Ascending aorta (tissue), 2 donors: ENCODE results near the gene PRKD1. TPM values are rescaled to one million over a fixed set of nuclear protein-coding genes. Genes with fewer than 3 reads are reported as not detected.

Experiments
- DNase-seq, 2 donors: peaks; one replicate each; pipeline ENCODE4 v3.0.0-alpha.2; 2019; ENCODE audit warnings: low spot score in 2 of 2
- H3K27ac ChIP-seq, 2 donors: fragments of 200-600 bp; sonication (generic); one replicate each; pipeline ENCODE4 v1.5.1; 2016 to 2017; ENCODE audit warnings: mild to moderate bottlenecking in 1 of 2
- H3K27me3 ChIP-seq: fragments of 200-600 bp; sonication (generic); one replicate; pipeline ENCODE4 v1.5.1; 2017
- H3K36me3 ChIP-seq, 2 donors: fragments of 200-600 bp; sonication (generic); one replicate each; pipeline ENCODE4 v1.5.1; 2016
- H3K4me1 ChIP-seq, 2 donors: fragments of 200-600 bp; sonication (generic); one replicate each; pipeline ENCODE4 v1.5.1; 2016 to 2017; ENCODE audit warnings: mild to moderate bottlenecking in 1 of 2
- H3K4me3 ChIP-seq, 2 donors: fragments of 200-600 bp; sonication (generic); one replicate each; pipeline ENCODE4 v1.5.1; 2016 to 2017; ENCODE audit warnings: mild to moderate bottlenecking in 1 of 2
- H3K9me3 ChIP-seq, 2 donors: fragments of 200-600 bp; sonication (generic); one replicate each; pipeline ENCODE4 v1.5.1; 2016
- CTCF ChIP-seq, 3 experiments: fragments of 200-600 bp in 2 of 3; fragments of 450-650 bp in 1 of 3; sonication (generic) in 2 of 3; IDR thresholded peaks; one replicate each; pipeline ENCODE4 v1.5.1; 2016 to 2019; ENCODE audit warnings: antibody characterized with exemption in 3 of 3, mild to moderate bottlenecking in 1 of 3, moderate library complexity in 1 of 3
- intact Hi-C: fragments of 100-400 bp; cut with DNase I; formaldehyde crosslinking; loops from one replicate; pipeline ENCODE4 v1.15.1; 2023
- total RNA-seq: library from RNA; depleted of rRNA; stranded (reverse); fragments of >200 nt; gene quantifications from one replicate; pipeline ENCODE4 v1.1.0, GENCODE V29; 2016

PRKD1 gene
- total RNA-seq, 1 donor from 2014 or later: 34.6 TPM

- H3K27me3 ChIP-seq: no peaks in the 10 kb centered on the region
- no peak for TF ChIP-seq CTCF (IDR thresholded peaks at IDR 0.05)
- no peaks in the 10 kb centered on the region for H3K4me1 ChIP-seq
- H3K27ac ChIP-seq: no peak overlapping the region
- H3K4me3 ChIP-seq: no peak overlapping the region
- intact Hi-C loops: no loop called here
- DNase-seq: no peak
- H3K9me3 ChIP-seq: no peaks in the 10 kb centered on the region
- no peaks in the 10 kb centered on the region for H3K36me3 ChIP-seq
These were observed 318.8 kb downstream of the PRKD1 start for GRCh38 chr14:29608861-29609260.

DNA sequence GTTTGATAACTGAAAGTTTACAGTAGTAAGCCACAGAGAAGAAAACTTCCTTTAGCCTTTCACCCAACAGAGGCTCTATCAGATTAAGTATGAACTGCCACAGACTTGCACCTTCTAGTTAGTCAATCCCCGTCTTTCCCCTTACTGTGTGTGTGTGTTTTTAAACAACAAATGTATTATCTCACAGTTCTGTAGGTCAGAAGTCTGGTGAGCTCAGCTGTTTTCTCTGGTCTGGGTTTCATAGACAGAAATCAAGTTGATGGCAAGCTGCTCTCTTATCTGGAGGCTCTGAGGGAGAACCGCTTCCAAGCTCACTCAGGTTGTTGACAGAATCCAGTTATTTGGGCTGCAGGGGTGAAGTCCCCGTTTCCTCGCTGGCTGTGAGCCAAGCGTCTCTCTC, 320.5 kb downstream of the PRKD1 start:
- DNase-seq: no peak
- Histone ChIP-seq H3K4me1 (no peaks in the 10 kb centered on the region), H3K36me3 (no peaks in the 10 kb centered on the region), H3K27ac (no peak overlapping the region), H3K4me3 (no peak overlapping the region), H3K9me3 (no peaks in the 10 kb centered on the region), H3K27me3 (no peaks in the 10 kb centered on the region)
- TF ChIP-seq CTCF (IDR thresholded peaks at IDR 0.05): no peak
- intact Hi-C loops: no loop called here

DNA sequence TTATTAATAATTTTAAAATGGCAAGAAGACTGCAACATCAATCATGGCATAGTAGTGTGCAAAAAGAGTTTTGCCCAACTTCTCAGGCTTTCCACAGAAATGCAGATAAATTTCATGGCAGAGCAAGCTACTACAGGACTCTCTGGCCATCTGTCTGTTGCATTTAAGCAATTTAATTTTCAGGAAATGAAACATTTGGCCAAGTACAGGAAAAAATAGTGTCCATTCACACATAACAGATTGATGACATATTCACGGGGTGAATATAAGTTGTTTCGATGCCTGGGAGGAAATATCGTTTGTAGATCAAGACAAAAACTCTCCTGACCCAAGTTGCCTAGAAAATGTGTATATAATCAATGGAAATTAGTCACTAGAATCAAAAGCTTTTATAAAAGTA, 324.0 kb downstream of the PRKD1 start:
- no peaks in the 10 kb centered on the region for H3K9me3 ChIP-seq
- intact Hi-C loops: no loop called here
- peaks cover 0 to 4% of the 10 kb centered on the region in 2 donors for H3K36me3 ChIP-seq
- H3K27ac ChIP-seq: no peak overlapping the region
- H3K4me3 ChIP-seq: no peak overlapping the region
- no peak for DNase-seq
- H3K4me1 ChIP-seq: no peaks in the 10 kb centered on the region
- H3K27me3 ChIP-seq: no peaks in the 10 kb centered on the region
- TF ChIP-seq CTCF (IDR thresholded peaks at IDR 0.05): no peak

- DNase-seq: no peak
- no peaks in the 10 kb centered on the region for H3K9me3 ChIP-seq
- intact Hi-C loops: no loop called here
- no peaks in the 10 kb centered on the region for H3K4me1 ChIP-seq
- H3K36me3 ChIP-seq: peaks cover 0 to 9% of the 10 kb centered on the region in 2 donors
- H3K4me3 ChIP-seq: no peak overlapping the region
- no peaks in the 10 kb centered on the region for H3K27me3 ChIP-seq
- TF ChIP-seq CTCF (IDR thresholded peaks at IDR 0.05): no peak
- no peak overlapping the region for H3K27ac ChIP-seq
These were observed 326.0 kb downstream of the PRKD1 start for GRCh38 chr14:29601616-29602015.

DNA sequence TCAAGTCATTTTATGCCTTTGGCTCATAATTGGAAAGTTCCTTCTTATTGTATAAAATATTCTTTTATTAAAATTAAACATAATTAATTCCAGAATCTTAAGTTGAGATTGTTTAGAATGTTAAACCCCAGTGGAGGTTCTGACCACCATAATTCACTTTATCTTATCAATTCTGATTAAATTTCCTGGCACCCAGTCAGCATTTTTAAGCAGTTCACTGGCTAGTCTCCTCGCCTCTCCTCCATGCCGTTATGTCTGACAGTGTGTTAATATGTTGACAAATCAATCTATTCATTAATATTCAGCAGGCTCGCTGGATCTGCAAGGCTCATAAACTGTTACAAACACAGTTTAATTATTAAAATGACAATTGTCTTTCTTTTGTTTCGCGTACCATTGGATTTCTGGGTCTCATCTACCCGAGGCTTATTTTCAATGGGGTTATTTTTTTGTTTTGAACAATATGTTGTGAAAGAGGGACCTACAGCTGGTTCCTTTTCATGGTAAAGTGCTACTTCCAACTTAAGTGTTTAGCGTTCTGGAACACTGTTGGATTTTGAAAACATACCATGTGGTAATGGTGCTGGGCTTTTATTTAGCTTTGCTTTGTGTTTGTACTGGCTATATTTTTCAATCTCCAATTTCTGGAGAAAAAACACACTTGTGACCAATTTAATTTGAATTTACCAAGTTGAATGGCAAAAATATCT, 339.7 kb downstream of the PRKD1 start:
- intact Hi-C loops: no loop called here
- Histone ChIP-seq H3K4me3 (no peak overlapping the region), H3K27me3 (no peaks in the 10 kb centered on the region), H3K9me3 (no peaks in the 10 kb centered on the region), H3K4me1 (peaks cover 0 to 8% of the 10 kb centered on the region in 2 donors), H3K36me3 (no peaks in the 10 kb centered on the region), H3K27ac (no peak overlapping the region)
- DNase-seq: no peak
- no peak for TF ChIP-seq CTCF (IDR thresholded peaks at IDR 0.05)

DNA sequence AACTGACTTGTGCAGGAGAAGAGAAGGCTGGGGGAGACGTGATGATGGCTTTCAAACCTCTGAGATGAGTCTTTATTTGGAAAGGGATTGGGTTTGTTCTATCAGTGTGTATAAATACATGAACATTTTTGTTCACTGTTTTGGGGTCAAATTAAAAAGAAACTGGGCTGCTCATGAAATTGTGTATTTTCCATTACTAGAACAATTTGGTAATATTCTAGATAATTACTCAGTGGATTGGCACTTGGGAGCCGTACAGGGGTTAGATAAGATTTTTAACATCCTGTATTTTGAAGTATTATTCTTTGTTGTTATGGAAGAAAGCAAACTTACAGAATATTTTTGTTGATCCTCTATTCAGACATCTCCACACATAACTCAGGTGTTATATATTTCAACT, 340.6 kb downstream of the PRKD1 start:
- Histone ChIP-seq H3K9me3 (no peaks in the 10 kb centered on the region), H3K36me3 (no peaks in the 10 kb centered on the region), H3K4me1 (peaks cover 0 to 8% of the 10 kb centered on the region in 2 donors), H3K4me3 (peak overlapping the region in 1 of 2 donors; percentile 2), H3K27me3 (no peaks in the 10 kb centered on the region), H3K27ac (no peak overlapping the region)
- DNase-seq: no peak
- intact Hi-C loops: no loop called here
- no peak for TF ChIP-seq CTCF (IDR thresholded peaks at IDR 0.05)
